ENCODE data around the gene OTOGL. TPM values are rescaled to one million over a fixed set of nuclear protein-coding genes. Genes with fewer than 3 reads are reported as not detected.
A peak's percentile ranks its signal among the peaks of the same experiment; 100 is the strongest.

OTOGL gene
- total RNA-seq, 1 donor from 2014 or later = 0.51 TPM

DNA sequence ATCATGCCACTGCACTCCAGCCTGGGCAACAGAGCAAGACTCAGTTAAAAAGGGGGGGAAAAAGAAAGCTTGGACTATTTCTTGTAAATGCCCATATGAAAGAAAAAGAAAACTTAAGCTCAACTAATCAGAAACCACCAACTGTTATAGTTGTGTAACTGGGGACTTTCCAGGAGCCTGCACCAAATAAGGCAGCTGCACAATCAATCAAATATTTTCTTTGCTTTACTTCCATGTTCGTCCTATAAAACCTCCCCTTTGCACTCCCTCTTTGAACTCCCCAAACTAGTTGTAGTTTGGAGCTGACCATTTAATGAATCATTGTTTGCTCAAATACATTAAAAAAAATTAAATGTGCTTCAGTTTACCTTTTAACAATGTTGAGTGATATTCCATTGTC is 54.9 kb downstream of the OTOGL start:
- no peak for DNase-seq (ENCODE audit: low spot score in 2 of 2, unreplicated experiment in 2 of 2)

DNA sequence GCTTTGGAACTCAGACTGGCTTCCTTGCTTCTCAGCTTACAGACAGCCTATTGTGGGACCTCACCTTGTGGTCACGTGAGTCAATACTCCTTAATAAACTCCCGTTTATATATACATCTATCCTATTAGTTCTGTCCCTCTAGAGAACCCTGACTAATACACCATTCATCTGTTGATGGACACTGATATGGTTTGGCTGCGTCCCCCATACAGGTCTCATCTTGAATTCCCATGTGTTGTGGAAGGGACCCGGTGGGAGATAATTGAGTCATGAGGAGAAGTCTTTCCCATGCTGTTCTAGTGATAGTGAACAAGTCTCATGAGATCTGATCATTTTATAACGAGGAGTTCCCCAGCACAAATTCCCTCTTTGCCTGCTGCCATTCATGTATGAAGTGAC is 57.0 kb downstream of the OTOGL start:
- no peaks in the 10 kb centered on the region for H3K4me1 Mint-ChIP-seq
- peaks cover 43% of the 10 kb centered on the region for H3K9me3 Mint-ChIP-seq
- H3K27me3 Mint-ChIP-seq (ENCODE audit: low read depth) = no peaks in the 10 kb centered on the region
- no peak for TF ChIP-seq CTCF (IDR thresholded peaks at IDR 0.05; ENCODE audit: unreplicated experiment)
- peaks cover 3% of the 10 kb centered on the region for H3K36me3 Mint-ChIP-seq
- no peak for DNase-seq (ENCODE audit: low spot score in 2 of 2, unreplicated experiment in 2 of 2)
- no peak overlapping the region for H3K4me3 Mint-ChIP-seq
- H3K27ac Mint-ChIP-seq = no peak overlapping the region

More for the DNA sequence above, 54.9 kb downstream of the OTOGL start:
- Mint-ChIP-seq H3K4me3 (no peak overlapping the region), H3K9me3 (peaks cover 30% of the 10 kb centered on the region), H3K36me3 (no peaks in the 10 kb centered on the region), H3K27me3 (ENCODE audit: low read depth) (no peaks in the 10 kb centered on the region), H3K4me1 (peaks cover 10% of the 10 kb centered on the region), H3K27ac (no peak overlapping the region)
- no peak for TF ChIP-seq CTCF (IDR thresholded peaks at IDR 0.05; ENCODE audit: unreplicated experiment)

- H3K27me3 Mint-ChIP-seq (ENCODE audit: low read depth) = no peaks in the 10 kb centered on the region
- H3K4me1 Mint-ChIP-seq = no peaks in the 10 kb centered on the region
- H3K36me3 Mint-ChIP-seq = peaks cover 3% of the 10 kb centered on the region
- no peak for TF ChIP-seq CTCF (IDR thresholded peaks at IDR 0.05; ENCODE audit: unreplicated experiment)
- DNase-seq (ENCODE audit: low spot score in 2 of 2, unreplicated experiment in 2 of 2) = no peak
- H3K9me3 Mint-ChIP-seq = peaks cover 39% of the 10 kb centered on the region
- no peak overlapping the region for H3K4me3 Mint-ChIP-seq
- H3K27ac Mint-ChIP-seq = no peak overlapping the region
These were observed 58.3 kb downstream of the OTOGL start for GRCh38 chr12:80157645-80158044.

GRCh38 chr12:80161612-80162011 is 62.3 kb downstream of the OTOGL start:
- no peak for TF ChIP-seq CTCF (IDR thresholded peaks at IDR 0.05; ENCODE audit: unreplicated experiment)
- Mint-ChIP-seq H3K9me3 (peaks cover 37% of the 10 kb centered on the region), H3K27ac (no peak overlapping the region), H3K4me1 (peaks cover 23% of the 10 kb centered on the region), H3K36me3 (peaks cover 3% of the 10 kb centered on the region), H3K27me3 (ENCODE audit: low read depth) (no peaks in the 10 kb centered on the region), H3K4me3 (no peak overlapping the region)
- no peak for DNase-seq (ENCODE audit: low spot score in 2 of 2, unreplicated experiment in 2 of 2)

- Mint-ChIP-seq H3K27me3 (ENCODE audit: low read depth) (no peaks in the 10 kb centered on the region), H3K4me1 (peaks cover 27% of the 10 kb centered on the region), H3K36me3 (peaks cover 3% of the 10 kb centered on the region), H3K4me3 (no peak overlapping the region), H3K27ac (no peak overlapping the region), H3K9me3 (peaks cover 32% of the 10 kb centered on the region)
- no peak for DNase-seq (ENCODE audit: low spot score in 2 of 2, unreplicated experiment in 2 of 2)
- TF ChIP-seq CTCF (IDR thresholded peaks at IDR 0.05; ENCODE audit: unreplicated experiment) = no peak
These were observed 62.8 kb downstream of the OTOGL start for GRCh38 chr12:80162177-80162576.

- Mint-ChIP-seq H3K4me3 (no peak overlapping the region), H3K27me3 (ENCODE audit: low read depth) (no peaks in the 10 kb centered on the region), H3K36me3 (no peaks in the 10 kb centered on the region), H3K9me3 (peaks cover 6% of the 10 kb centered on the region), H3K4me1 (peaks cover 30% of the 10 kb centered on the region), H3K27ac (peak overlapping the region; percentile 20)
- TF ChIP-seq CTCF (IDR thresholded peaks at IDR 0.05; ENCODE audit: unreplicated experiment) = no peak
- no peak for DNase-seq (ENCODE audit: low spot score in 2 of 2, unreplicated experiment in 2 of 2)
These were observed 66.4 kb downstream of the OTOGL start for GRCh38 chr12:80165746-80166145.

Data from mesothelial cell of epicardium (in vitro differentiated cells).